K562 (cell line): ENCODE measurements around the gene HBG1. TPM values are rescaled to one million over a fixed set of nuclear protein-coding genes. Genes with fewer than 3 reads are reported as not detected.

ENCODE experiments used
- FOXJ2 ChIP-seq: fragments of 200-800 bp; sonication (Bioruptor generic); IDR thresholded peaks from 2 replicates; pipeline ENCODE4 v1.6.1; 2016; ENCODE audit warnings: missing genetic modification characterization, missing compliant biosample characterization
- ILF3 ChIP-seq: fragments of 450-650 bp; IDR thresholded peaks from 2 replicates; pipeline ENCODE4 v1.6.1; 2018; ENCODE audit warnings: antibody characterized with exemption, mild to moderate bottlenecking, moderate library complexity, borderline replicate concordance
- KDM2B ChIP-seq: fragments of 250-450 bp; sonication (Bioruptor Pico); IDR thresholded peaks from 2 replicates; pipeline ENCODE4 v1.8.0; 2021; ENCODE audit warnings: mild to moderate bottlenecking, moderate library complexity
- MAFF ChIP-seq: IDR thresholded peaks from 2 replicates; pipeline ENCODE4 v1.6.1; 2012; ENCODE audit warnings: low read length, improper control_type of control experiment
- MCM5 ChIP-seq: fragments of 450-650 bp; IDR thresholded peaks from 2 replicates; pipeline ENCODE4 v1.6.1; 2016; ENCODE audit warnings: low read depth
- NELFE ChIP-seq: IDR thresholded peaks from 2 replicates; pipeline ENCODE4 v1.6.1; 2011; ENCODE audit warnings: mild to moderate bottlenecking; ENCODE audit not compliant: insufficient read depth, insufficient read length
- NR2C2 ChIP-seq, 2 experiments: fragments of 200-800 bp in 1 of 2; sonication (Bioruptor generic) in 1 of 2; sonication (generic) in 1 of 2; formaldehyde crosslinking in 1 of 2; IDR thresholded peaks; 2 replicates each; pipeline versions ENCODE4 v1.6.1 to v1.8.0; 2016 to 2022; ENCODE audit warnings: mild to moderate bottlenecking in 1 of 2, missing compliant biosample characterization in 1 of 2, missing genetic modification characterization in 1 of 2, missing genetic modification reagents in 1 of 2
- PYGO2 ChIP-seq: fragments of 450-650 bp; IDR thresholded peaks from 2 replicates; pipeline ENCODE4 v1.6.1; 2016; ENCODE audit warnings: mild to moderate bottlenecking, missing genetic modification characterization, moderate library complexity, missing compliant biosample characterization
- RUNX1 ChIP-seq: sonication (generic); IDR thresholded peaks from 2 replicates; pipeline ENCODE4 v1.6.1; 2016; ENCODE audit warnings: antibody characterized with exemption, low read depth
- SRF ChIP-seq, 2 experiments: fragments of 250-450, 450-650 bp in 1 of 2; sonication (Bioruptor Pico) in 1 of 2; sonication (generic) in 1 of 2; formaldehyde crosslinking; IDR thresholded peaks; 2 replicates each; pipeline versions ENCODE4 v1.5.0 to v1.5.1; 2020 to 2022; ENCODE audit warnings: mild to moderate bottlenecking in 1 of 2, missing genetic modification reagents in 1 of 2
- SRSF9 ChIP-seq: fragments of 200-400 bp; formaldehyde crosslinking; IDR thresholded peaks from 2 replicates; pipeline ENCODE4 v1.6.1; 2017; ENCODE audit warnings: low read depth, low read length, borderline replicate concordance
- TRIM28 ChIP-seq: fragments of 450-650 bp; IDR thresholded peaks from 2 replicates; pipeline ENCODE4 v1.6.1; 2017
- ZNF436 ChIP-seq: fragments of 250-450, 450-650 bp; sonication (Bioruptor Pico); formaldehyde crosslinking; IDR thresholded peaks from 2 replicates; pipeline ENCODE4 v1.7.0; 2020; ENCODE audit warnings: mild to moderate bottlenecking
- ZNF780A ChIP-seq: fragments of 250-450 bp; sonication (Bioruptor Pico); IDR thresholded peaks from 2 replicates; pipeline ENCODE4 v1.5.0; 2021; ENCODE audit warnings: mild to moderate bottlenecking
- ZZZ3 ChIP-seq: fragments of 450-650 bp; IDR thresholded peaks from 2 replicates; pipeline ENCODE4 v1.6.1; 2016; ENCODE audit warnings: antibody characterized with exemption, mild to moderate bottlenecking, moderate library complexity
- polyA plus RNA-seq, 8 experiments: library from polyadenylated mRNA; depleted of rRNA in 4 of 8; stranded (reverse) in 5 of 8; unstranded in 3 of 8; fragments of >200 nt; fragmentation: Nextera tagmentation in 2 of 8; fragmentation: Illumina TruSeq in 1 of 8; extraction: Ambion mirVana in 2 of 8; extraction: Trizol in 1 of 8; gene quantifications; 2 replicates each; pipeline versions ENCODE4 v1.2.1 to v1.2.3, GENCODE V29; 2011 to 2014; ENCODE audit warnings: inconsistent platforms in 1 of 8, missing spikeins in 1 of 8
- total RNA-seq, 7 experiments: library from RNA; depleted of rRNA in 6 of 7; stranded (reverse); fragments of >200 nt in 6 of 7; fragmentation: Illumina TruSeq in 2 of 7; extraction: Trizol in 2 of 7; gene quantifications; 2 replicates each; pipeline versions ENCODE4 v1.2.1 to v1.2.3, GENCODE V29; 2011 to 2021; ENCODE audit warnings: low replicate concordance in 1 of 7
- TF ChIP-seq, protein P1 (sequence below): fragments of 200-600 bp; sonication (generic); IDR thresholded peaks from one replicate; pipeline ENCODE4 v1.6.1; 2012; ENCODE audit warnings: mild to moderate bottlenecking, low read depth, low read length, inconsistent platforms
- TF ChIP-seq, protein P2 (sequence below), 2 experiments: IDR thresholded peaks; 2 replicates each; pipeline ENCODE4 v1.6.1; 2011; ENCODE audit warnings: borderline replicate concordance in 1 of 2, control low read depth in 1 of 2, low read depth in 1 of 2, low read length in 1 of 2, mild to moderate bottlenecking in 1 of 2, mixed read lengths in 1 of 2, moderate library complexity in 1 of 2; ENCODE audit not compliant: insufficient read depth in 1 of 2, insufficient read length in 1 of 2, poor library complexity in 1 of 2, severe bottlenecking in 1 of 2; ENCODE audit errors: extremely low read depth in 1 of 2

Gene HBG1
- total and polyA plus RNA-seq, 9 of the 15 experiments (the other 6 are each of a cell fraction or from before 2014, with no cell fraction given): 1,066 to 16,338 (median 4,898) TPM

DNA sequence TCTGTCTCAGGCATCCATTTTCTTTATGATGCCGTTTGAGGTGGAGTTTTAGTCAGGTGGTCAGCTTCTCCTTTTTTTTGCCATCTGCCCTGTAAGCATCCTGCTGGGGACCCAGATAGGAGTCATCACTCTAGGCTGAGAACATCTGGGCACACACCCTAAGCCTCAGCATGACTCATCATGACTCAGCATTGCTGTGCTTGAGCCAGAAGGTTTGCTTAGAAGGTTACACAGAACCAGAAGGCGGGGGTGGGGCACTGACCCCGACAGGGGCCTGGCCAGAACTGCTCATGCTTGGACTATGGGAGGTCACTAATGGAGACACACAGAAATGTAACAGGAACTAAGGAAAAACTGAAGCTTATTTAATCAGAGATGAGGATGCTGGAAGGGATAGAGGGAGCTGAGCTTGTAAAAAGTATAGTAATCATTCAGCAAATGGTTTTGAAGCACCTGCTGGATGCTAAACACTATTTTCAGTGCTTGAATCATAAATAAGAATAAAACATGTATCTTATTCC lies 31.0 kb upstream of the HBG1 start (continued):
- TF ChIP-seq, protein P1, sequence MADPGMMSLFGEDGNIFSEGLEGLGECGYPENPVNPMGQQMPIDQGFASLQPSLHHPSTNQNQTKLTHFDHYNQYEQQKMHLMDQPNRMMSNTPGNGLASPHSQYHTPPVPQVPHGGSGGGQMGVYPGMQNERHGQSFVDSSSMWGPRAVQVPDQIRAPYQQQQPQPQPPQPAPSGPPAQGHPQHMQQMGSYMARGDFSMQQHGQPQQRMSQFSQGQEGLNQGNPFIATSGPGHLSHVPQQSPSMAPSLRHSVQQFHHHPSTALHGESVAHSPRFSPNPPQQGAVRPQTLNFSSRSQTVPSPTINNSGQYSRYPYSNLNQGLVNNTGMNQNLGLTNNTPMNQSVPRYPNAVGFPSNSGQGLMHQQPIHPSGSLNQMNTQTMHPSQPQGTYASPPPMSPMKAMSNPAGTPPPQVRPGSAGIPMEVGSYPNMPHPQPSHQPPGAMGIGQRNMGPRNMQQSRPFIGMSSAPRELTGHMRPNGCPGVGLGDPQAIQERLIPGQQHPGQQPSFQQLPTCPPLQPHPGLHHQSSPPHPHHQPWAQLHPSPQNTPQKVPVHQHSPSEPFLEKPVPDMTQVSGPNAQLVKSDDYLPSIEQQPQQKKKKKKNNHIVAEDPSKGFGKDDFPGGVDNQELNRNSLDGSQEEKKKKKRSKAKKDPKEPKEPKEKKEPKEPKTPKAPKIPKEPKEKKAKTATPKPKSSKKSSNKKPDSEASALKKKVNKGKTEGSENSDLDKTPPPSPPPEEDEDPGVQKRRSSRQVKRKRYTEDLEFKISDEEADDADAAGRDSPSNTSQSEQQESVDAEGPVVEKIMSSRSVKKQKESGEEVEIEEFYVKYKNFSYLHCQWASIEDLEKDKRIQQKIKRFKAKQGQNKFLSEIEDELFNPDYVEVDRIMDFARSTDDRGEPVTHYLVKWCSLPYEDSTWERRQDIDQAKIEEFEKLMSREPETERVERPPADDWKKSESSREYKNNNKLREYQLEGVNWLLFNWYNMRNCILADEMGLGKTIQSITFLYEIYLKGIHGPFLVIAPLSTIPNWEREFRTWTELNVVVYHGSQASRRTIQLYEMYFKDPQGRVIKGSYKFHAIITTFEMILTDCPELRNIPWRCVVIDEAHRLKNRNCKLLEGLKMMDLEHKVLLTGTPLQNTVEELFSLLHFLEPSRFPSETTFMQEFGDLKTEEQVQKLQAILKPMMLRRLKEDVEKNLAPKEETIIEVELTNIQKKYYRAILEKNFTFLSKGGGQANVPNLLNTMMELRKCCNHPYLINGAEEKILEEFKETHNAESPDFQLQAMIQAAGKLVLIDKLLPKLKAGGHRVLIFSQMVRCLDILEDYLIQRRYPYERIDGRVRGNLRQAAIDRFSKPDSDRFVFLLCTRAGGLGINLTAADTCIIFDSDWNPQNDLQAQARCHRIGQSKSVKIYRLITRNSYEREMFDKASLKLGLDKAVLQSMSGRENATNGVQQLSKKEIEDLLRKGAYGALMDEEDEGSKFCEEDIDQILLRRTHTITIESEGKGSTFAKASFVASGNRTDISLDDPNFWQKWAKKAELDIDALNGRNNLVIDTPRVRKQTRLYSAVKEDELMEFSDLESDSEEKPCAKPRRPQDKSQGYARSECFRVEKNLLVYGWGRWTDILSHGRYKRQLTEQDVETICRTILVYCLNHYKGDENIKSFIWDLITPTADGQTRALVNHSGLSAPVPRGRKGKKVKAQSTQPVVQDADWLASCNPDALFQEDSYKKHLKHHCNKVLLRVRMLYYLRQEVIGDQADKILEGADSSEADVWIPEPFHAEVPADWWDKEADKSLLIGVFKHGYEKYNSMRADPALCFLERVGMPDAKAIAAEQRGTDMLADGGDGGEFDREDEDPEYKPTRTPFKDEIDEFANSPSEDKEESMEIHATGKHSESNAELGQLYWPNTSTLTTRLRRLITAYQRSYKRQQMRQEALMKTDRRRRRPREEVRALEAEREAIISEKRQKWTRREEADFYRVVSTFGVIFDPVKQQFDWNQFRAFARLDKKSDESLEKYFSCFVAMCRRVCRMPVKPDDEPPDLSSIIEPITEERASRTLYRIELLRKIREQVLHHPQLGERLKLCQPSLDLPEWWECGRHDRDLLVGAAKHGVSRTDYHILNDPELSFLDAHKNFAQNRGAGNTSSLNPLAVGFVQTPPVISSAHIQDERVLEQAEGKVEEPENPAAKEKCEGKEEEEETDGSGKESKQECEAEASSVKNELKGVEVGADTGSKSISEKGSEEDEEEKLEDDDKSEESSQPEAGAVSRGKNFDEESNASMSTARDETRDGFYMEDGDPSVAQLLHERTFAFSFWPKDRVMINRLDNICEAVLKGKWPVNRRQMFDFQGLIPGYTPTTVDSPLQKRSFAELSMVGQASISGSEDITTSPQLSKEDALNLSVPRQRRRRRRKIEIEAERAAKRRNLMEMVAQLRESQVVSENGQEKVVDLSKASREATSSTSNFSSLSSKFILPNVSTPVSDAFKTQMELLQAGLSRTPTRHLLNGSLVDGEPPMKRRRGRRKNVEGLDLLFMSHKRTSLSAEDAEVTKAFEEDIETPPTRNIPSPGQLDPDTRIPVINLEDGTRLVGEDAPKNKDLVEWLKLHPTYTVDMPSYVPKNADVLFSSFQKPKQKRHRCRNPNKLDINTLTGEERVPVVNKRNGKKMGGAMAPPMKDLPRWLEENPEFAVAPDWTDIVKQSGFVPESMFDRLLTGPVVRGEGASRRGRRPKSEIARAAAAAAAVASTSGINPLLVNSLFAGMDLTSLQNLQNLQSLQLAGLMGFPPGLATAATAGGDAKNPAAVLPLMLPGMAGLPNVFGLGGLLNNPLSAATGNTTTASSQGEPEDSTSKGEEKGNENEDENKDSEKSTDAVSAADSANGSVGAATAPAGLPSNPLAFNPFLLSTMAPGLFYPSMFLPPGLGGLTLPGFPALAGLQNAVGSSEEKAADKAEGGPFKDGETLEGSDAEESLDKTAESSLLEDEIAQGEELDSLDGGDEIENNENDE: no peak
- TF ChIP-seq MCM5 (no peak), RUNX1 (peak; percentile 92), MAFF (peak; percentile 100), ILF3 (0 out of 2 replicates have a peak, but pooled peaks have one; percentile 70), FOXJ2 (peak; percentile 85), ZNF436 (CRISPR knock-in tag) (no peak), SRSF9 (no peak), KDM2B (CRISPR knock-in tag) (no peak), PYGO2 (tag) (peak; percentile 79), TRIM28 (peak; percentile 63; the same call in 1 of the 2 replicates), ZZZ3 (no peak), NELFE (no peak), ZNF780A (CRISPR knock-in tag) (no peak), NR2C2 (CRISPR knock-in tag; IDR thresholded peaks at IDR 0.05) (peak; percentile 74), NR2C2 (tag; IDR thresholded peaks at IDR 0.05) (peak; percentile 95), SRF (CRISPR knock-in tag; IDR thresholded peaks at IDR 0.05) (peak in 1 of 2 experiments; percentile 52; a peak in 1 of 4 replicates)
- TF ChIP-seq, protein P2, sequence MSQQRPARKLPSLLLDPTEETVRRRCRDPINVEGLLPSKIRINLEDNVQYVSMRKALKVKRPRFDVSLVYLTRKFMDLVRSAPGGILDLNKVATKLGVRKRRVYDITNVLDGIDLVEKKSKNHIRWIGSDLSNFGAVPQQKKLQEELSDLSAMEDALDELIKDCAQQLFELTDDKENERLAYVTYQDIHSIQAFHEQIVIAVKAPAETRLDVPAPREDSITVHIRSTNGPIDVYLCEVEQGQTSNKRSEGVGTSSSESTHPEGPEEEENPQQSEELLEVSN (IDR thresholded peaks at IDR 0.05; ENCODE audit: borderline replicate concordance in 1 of 2, extremely low read depth in 1 of 2, insufficient read depth in 1 of 2, insufficient read length in 1 of 2, low read depth in 1 of 2, low read length in 1 of 2, poor library complexity in 1 of 2, severe bottlenecking in 1 of 2): no peak
